ENCODE results near the gene ACY1.
"Not testable (repeated sequence)": the region's sequence is repeated elsewhere in the genome, so short reads cannot be mapped to it uniquely, and the experiment has no call there.

ACY1 gene

DNA sequence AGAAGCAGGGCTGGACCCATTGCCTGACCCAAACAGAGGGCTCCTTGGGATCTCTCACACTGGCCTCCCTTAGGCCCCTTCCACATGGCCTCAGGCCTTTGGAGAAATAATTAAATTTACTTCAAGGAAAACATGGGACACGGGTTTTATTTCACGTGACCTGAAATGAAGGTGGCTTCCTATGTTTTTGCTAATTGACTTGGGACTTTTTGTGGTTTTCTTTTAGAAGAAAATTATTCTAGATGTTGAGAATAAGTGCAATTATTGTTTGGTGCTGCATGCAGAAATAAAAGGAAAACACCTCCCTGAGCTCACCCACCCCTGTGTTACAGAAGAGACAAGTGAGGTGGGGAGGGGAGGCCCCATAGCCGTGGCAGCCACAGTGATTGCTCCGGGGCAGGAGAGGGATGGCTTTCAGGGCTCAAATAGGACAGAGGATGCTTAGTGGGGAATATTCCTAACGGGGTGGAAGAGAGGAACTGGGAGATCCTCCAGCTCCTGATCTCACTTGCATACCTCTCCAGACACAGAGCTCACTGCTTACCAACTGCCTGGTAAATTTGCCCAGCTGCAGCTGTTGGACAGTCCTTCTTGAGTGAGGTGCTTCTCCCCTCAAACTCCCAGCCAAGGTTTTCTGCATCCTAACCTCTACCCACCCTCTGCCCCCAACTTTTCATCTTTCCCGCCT, 41.6 kb downstream of the ACY1 start:
- DNase-seq (ENCODE audit: low read depth in 2 of 2), result no peak

- no peak for DNase-seq (ENCODE audit: low read depth in 2 of 2)
These were observed 42.1 kb downstream of the ACY1 start for GRCh38 chr3:52025453-52025852.

- DNase-seq (ENCODE audit: low read depth in 2 of 2), result no peak
These were observed 42.7 kb downstream of the ACY1 start for GRCh38 chr3:52026041-52026440.

GRCh38 chr3:52028572-52028971, 45.2 kb downstream of the ACY1 start:
- no peak for DNase-seq (ENCODE audit: low read depth in 2 of 2)

- DNase-seq (ENCODE audit: low read depth in 2 of 2), result no peak
These were observed 45.7 kb downstream of the ACY1 start for GRCh38 chr3:52029053-52029452.

DNA sequence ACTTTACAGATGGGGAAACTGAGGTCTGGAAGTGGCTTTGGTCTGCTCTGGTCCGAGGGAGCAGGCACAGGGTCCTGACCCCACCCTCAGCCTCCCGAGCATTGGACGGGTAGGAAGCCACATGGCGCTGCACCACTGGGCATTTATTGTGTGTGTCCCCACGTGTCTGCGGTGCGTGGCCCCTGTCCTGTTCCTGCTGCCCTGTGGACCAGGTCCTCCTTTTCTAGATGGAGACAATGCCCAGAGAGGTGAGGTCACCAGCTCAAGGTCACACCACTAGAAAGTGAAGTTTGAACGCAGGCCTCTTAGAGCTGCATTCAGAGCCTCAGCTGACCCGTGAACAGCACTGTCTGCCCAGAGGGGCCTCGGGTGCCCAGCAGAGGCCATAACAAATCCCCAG, 46.2 kb downstream of the ACY1 start:
- no peak for DNase-seq (ENCODE audit: low read depth in 2 of 2)

DNA sequence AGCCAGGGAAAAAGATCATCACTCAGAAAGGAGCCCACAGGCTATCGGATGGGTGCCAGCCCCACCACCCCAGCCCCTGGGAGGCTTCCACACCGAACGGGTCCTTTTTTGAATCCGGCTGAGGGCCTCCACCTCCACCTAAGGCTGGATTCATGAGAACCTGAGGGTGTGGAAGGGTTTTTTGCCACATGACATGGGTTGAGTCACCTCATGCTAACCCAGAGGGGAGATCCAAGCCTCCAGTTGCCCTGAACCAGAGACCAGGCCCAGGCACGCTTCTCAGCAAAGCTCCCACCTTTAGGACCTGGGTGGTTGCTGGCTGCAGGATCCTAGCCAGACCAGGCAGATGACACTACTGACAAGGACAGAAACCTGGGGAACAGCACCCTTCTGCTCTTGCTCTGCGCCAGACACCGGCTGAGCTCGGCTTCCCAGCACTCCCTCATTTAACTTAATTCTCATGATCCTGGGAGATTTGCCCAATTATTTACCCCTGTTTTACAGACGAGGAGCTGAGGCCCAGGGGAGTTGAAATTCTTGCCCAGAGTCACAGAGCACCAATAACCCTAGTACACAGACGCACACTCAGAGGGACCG, 47.5 kb downstream of the ACY1 start:
- DNase-seq (ENCODE audit: low read depth in 2 of 2), result no peak

GRCh38 chr3:52031896-52032295, 48.6 kb downstream of the ACY1 start:
- DNase-seq (ENCODE audit: low read depth in 2 of 2), result no peak

DNA sequence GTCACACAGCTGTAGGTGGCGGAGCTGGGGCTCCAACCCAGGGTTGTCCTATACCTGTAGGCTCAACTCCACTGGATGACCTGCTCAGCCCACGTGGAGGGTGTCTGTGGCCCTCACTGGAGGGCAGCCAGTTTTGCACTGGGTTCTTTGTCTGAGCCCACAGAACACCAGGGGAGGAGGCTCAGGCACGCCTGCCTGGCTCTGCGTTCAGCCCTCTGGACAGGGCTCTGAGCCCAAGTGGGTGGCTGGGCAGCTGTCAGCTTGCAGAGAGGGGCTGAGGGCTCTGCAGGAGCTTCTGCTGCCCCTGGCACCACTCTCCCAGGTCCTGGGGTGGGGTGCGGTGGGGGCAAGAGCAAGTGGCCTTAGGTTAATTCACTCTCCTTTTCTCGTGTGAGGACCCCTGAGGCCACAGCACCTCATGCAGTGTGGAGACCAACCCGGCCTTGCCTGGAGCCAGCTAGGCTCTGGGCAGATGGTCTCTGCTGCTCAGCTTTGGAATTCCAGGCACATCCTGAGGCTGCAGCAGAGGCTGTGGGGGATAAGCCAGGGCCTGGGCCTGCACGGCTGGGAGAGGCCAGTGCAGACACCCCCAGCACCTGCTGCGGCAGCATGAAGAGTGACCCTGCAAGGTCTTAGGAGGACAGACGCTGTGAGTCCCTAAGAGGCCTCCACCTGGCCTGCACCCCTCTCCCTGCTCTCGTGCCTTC, 49.5 kb downstream of the ACY1 start:
- no peak for DNase-seq (ENCODE audit: low read depth in 2 of 2)

DNA sequence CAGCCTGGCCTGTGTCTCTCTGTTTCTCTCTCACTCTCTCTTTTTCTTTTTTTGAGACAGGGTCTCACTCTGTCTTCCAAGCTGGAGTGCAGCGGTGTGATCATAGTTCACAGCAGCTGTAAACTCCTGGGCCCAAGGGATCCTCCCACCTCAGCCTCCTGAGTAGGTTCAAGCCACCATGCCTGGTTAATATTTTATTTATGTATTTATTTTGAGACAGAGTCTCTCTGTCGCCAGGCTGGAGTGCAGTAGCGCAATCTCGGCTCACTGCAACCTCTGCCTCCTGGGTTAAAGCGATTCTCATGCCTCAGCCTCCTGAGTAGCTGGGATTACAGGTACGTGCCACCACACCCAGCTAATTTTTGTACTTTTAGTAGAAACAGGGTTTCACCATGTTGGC, 50.4 kb downstream of the ACY1 start:
- not testable (repeated sequence) for DNase-seq (ENCODE audit: low read depth in 2 of 2)

DNA sequence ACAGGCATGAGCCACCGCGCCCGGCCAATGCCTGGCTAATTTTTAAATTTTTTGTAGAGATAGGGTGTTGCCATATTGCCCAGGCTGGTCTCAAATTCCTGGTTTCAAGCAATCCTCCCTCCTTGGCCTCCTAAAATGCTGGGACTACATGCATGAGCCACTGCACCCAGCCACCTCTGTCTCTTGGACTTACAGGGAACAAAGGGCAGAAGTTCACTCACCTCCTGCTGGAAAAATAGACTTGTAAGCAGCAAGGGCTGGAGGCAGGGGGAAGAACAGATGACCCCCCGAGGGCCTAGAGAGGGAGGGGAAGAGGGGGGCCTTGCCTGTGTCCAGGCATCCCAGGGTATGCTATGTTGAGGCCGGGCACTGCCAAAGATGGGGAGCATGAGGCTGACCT, 50.9 kb downstream of the ACY1 start:
- DNase-seq (ENCODE audit: low read depth in 2 of 2), result no peak

DNA sequence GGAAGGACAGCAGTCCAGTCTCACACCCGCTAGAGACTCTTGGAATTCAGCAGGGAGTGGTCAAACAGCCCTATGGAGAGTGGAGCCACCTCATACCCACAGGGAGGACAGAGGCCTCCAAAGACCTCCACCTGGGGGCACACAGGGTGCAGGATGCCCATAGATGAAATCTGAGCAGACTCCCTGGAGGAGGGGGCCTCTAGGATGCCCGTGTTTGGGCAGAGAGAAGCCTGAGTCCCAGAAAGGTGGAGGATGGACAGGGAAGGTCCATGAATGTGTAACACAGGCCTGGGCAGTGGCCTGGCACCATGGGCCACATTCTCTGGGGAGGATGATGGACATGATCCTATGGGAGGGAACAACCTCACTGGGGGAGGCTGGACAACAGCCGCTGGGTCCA, 51.3 kb downstream of the ACY1 start:
- DNase-seq (ENCODE audit: low read depth in 2 of 2), result no peak

- no peak for DNase-seq (ENCODE audit: low read depth in 2 of 2)
These were observed 52.9 kb downstream of the ACY1 start for GRCh38 chr3:52036222-52036694.

GRCh38 chr3:52036829-52037228, 53.5 kb downstream of the ACY1 start:
- DNase-seq (ENCODE audit: low read depth in 2 of 2), result no peak

GRCh38 chr3:52037291-52037690, 54.0 kb downstream of the ACY1 start:
- DNase-seq (ENCODE audit: low read depth in 2 of 2), result no peak

GRCh38 chr3:52038227-52038626, 54.9 kb downstream of the ACY1 start:
- DNase-seq (ENCODE audit: low read depth in 2 of 2), result no peak
